Neutrophil (primary cell): Measurements from ENCODE around the gene A2M.

Source experiments
- H3K27ac ChIP-seq: fragments of 200-600 bp; sonication (generic); 2 replicates; pipeline ENCODE4 v1.5.1; 2016; ENCODE audit warnings: mild to moderate bottlenecking, moderate library complexity
- H3K27me3 ChIP-seq: fragments of 200-600 bp; sonication (generic); 2 replicates; pipeline ENCODE4 v1.6.0; 2016; ENCODE audit warnings: mild to moderate bottlenecking
- H3K36me3 ChIP-seq: fragments of 200-600 bp; sonication (generic); 2 replicates; pipeline ENCODE4 v1.5.1; 2017
- H3K4me1 ChIP-seq, 2 experiments: fragments of 200-600 bp in 1 of 2; sonication (generic) in 1 of 2; 1 replicate in 1 of 2; 2 replicates in 1 of 2; pipeline versions ENCODE4 v1.5.1 to v1.6.1; 2013 to 2016; ENCODE audit warnings: low read depth in 1 of 2, low read length in 1 of 2, mild to moderate bottlenecking in 1 of 2, moderate library complexity in 1 of 2; ENCODE audit not compliant: control insufficient read depth in 1 of 2, insufficient read depth in 1 of 2
- H3K4me3 ChIP-seq, 2 experiments: fragments of 200-600 bp in 1 of 2; sonication (generic) in 1 of 2; 1 replicate in 1 of 2; 2 replicates in 1 of 2; pipeline ENCODE4 v1.5.1; 2013 to 2016; ENCODE audit warnings: low read depth in 1 of 2, low read length in 1 of 2, mild to moderate bottlenecking in 1 of 2, moderate library complexity in 1 of 2
- H3K9me3 ChIP-seq: fragments of 200-600 bp; sonication (generic); 2 replicates; pipeline ENCODE4 v1.5.1; 2016
- CTCF ChIP-seq: fragments of 200-600 bp; sonication (generic); IDR thresholded peaks from 2 replicates; pipeline ENCODE4 v1.5.1; 2016; ENCODE audit warnings: antibody characterized with exemption

The A2M gene

GRCh38 chr12:9032202-9032964 is 83.3 kb downstream of the A2M start:
- H3K4me1 ChIP-seq: no peaks in the 10 kb centered on the region
- no peak for TF ChIP-seq CTCF
- no peaks in the 10 kb centered on the region for H3K27me3 ChIP-seq
- no peaks in the 10 kb centered on the region for H3K36me3 ChIP-seq
- H3K4me3 ChIP-seq: no peak overlapping the region
- no peak overlapping the region for H3K27ac ChIP-seq
- no peaks in the 10 kb centered on the region for H3K9me3 ChIP-seq

DNA sequence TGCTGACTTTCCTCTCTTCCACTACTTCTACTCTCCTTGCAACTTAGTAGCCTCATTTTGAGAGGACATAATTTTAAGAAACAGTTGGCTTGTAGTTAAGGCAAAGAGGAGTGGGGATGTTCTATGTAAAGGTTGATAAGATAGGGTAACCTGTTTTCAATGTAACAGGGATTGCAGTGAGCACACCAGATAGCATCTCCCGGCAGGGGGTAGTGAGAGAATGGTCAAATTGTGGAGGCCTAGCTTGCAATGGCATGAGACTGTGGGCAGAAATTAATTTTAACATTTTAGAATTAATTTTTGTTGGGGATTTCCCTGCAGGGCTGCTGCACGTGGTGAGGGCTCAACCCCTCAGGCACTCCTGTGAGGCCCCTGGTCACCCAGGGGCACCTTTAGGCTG is 84.9 kb downstream of the A2M start:
- Histone ChIP-seq H3K27me3 (no peaks in the 10 kb centered on the region), H3K4me1 (no peaks in the 10 kb centered on the region), H3K4me3 (no peak overlapping the region), H3K36me3 (no peaks in the 10 kb centered on the region), H3K27ac (no peak overlapping the region), H3K9me3 (no peaks in the 10 kb centered on the region)
- no peak for TF ChIP-seq CTCF

DNA sequence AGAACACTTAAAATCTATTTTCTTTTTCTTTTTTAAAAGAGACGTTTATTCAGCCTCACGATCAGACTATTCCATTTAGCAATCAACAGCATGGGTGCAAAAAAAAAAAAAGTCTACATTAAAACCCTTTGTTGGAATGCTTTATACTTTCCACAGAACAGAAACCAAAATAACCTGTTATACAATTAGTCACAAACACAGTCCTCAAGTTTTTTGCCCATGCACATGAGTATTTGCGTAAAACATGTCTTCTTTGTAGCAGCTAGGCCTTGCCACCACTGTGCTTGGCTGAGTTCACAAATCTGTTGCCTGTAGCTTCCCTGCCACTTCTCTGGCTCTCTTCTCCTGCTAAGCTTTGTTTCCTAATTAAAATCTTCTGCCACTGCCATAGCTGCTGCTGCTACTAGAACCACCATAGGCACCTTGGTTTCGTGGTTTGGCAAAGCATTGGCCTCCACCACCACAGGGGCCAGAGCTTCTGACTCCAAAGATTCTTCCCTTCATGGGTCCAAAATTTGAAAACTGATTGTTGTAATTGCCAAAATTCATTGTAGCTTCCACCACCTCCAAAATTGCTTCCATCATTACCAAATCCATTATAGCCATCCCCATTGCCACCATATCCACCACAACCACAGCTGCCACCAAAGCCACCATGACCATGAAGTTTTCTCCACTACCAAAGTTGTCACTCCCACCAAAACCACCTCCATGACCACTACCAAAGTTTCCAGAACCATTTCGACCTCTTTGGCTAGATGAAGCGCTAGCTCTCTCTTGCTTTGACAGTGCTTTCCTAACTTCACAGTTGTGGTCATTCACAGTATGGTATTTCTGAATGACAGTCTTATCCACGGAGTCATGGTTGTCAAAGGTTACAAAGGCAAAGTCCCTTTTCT is 88.3 kb downstream of the A2M start:
- no peaks in the 10 kb centered on the region for H3K27me3 ChIP-seq
- H3K9me3 ChIP-seq: no peaks in the 10 kb centered on the region
- H3K27ac ChIP-seq: no peak overlapping the region
- no peaks in the 10 kb centered on the region for H3K36me3 ChIP-seq
- no peak for TF ChIP-seq CTCF
- no peak overlapping the region for H3K4me3 ChIP-seq
- no peaks in the 10 kb centered on the region for H3K4me1 ChIP-seq

DNA sequence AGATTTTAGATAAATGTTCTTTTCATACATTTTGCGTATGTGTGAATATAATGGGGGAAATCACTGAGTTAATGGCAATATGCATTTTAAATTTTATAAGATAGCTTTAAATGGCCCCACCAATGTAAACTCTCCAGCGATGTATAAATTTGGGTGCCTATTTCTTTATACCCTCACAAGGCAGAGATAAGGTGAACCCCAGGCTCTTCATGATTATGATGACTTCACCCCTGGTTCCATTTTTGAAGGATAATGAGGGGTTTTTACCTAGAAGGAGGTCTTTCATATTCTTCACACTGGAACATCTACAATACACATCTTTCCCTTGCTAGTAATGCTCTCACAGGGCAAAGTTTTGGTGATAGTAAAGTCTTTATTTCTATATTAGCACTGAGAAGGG is 91.2 kb downstream of the A2M start:
- Histone ChIP-seq H3K4me1 (no peaks in the 10 kb centered on the region), H3K36me3 (no peaks in the 10 kb centered on the region), H3K4me3 (no peak overlapping the region), H3K9me3 (no peaks in the 10 kb centered on the region), H3K27ac (no peak overlapping the region), H3K27me3 (no peaks in the 10 kb centered on the region)
- no peak for TF ChIP-seq CTCF

- Histone ChIP-seq H3K27ac (no peak overlapping the region), H3K9me3 (no peaks in the 10 kb centered on the region), H3K4me1 (no peaks in the 10 kb centered on the region), H3K27me3 (no peaks in the 10 kb centered on the region), H3K4me3 (no peak overlapping the region), H3K36me3 (no peaks in the 10 kb centered on the region)
- no peak for TF ChIP-seq CTCF
Observed at GRCh38 chr12:9022592-9022991, 93.1 kb downstream of the A2M start.
